SK-N-SH (cell line): Measurements from ENCODE around the gene ZMYND8. TPM values are rescaled to one million over a fixed set of nuclear protein-coding genes. Genes with fewer than 3 reads are reported as not detected.

Experiments
- CTCF ChIA-PET: fragments of 300-600, 350-600 bp; formaldehyde crosslinking; extraction: SDS; loops from one replicate; lab custom pipeline; 2021; lab: Yijun Ruan, JAX
- POLR2A ChIA-PET: fragments of 350-600 bp; sonication (Branson Sonifier 250); formaldehyde crosslinking; extraction: SDS; loops from one replicate; lab custom pipeline; 2020; ENCODE audit warnings: antibody characterized with exemption, inconsistent platforms; lab: Yijun Ruan, JAX
- DNase-seq: peaks from one replicate; pipeline ENCODE4 v3.0.0; 2012
- H2AFZ ChIP-seq: fragments of 200-600 bp; sonication (generic); 2 replicates; pipeline ENCODE4 v1.8.1; 2016; ENCODE audit warnings: antibody characterized with exemption, mild to moderate bottlenecking, low read depth
- H3F3A ChIP-seq: fragments of 200-600 bp; sonication (generic); replicated peaks from 2 replicates; pipeline ENCODE3; 2016; ENCODE audit warnings: antibody characterized with exemption, mild to moderate bottlenecking; ENCODE audit not compliant: insufficient read depth
- H3K27ac ChIP-seq, 2 experiments: fragments of 200-500 bp in 1 of 2; fragments of 200-600 bp in 1 of 2; sonication (Bioruptor generic) in 1 of 2; sonication (generic), shearing (Covaris generic) in 1 of 2; 2 replicates each; pipeline versions ENCODE4 v1.5.1 to v1.6.1; 2014 to 2016; ENCODE audit warnings: low read depth in 2 of 2, inconsistent platforms in 1 of 2, low read length in 1 of 2, mild to moderate bottlenecking in 1 of 2, mixed read lengths in 1 of 2
- H3K27me3 ChIP-seq: fragments of 200-600 bp; sonication (generic), shearing (Covaris generic); 2 replicates; pipeline ENCODE4 v1.6.1; 2016; ENCODE audit warnings: mixed run types; ENCODE audit not compliant: insufficient read depth
- H3K36me3 ChIP-seq, 2 experiments: fragments of 200-500 bp in 1 of 2; fragments of 200-600 bp in 1 of 2; sonication (Bioruptor generic) in 1 of 2; sonication (generic) in 1 of 2; replicated peaks in 1 of 2; 2 replicates each; pipeline versions ENCODE3 to v1.5.1; 2014 to 2016; ENCODE audit warnings: low read length in 1 of 2, mild to moderate bottlenecking in 1 of 2; ENCODE audit not compliant: insufficient read depth in 2 of 2, control insufficient read depth in 1 of 2
- H3K4me1 ChIP-seq, 2 experiments: fragments of 200-500 bp in 1 of 2; fragments of 200-600 bp in 1 of 2; sonication (Bioruptor generic) in 1 of 2; sonication (generic), shearing (Covaris generic) in 1 of 2; 2 replicates each; pipeline versions ENCODE4 v1.5.1 to v1.6.1; 2014 to 2016; ENCODE audit warnings: low read depth in 1 of 2, low read length in 1 of 2, mixed run types in 1 of 2; ENCODE audit not compliant: insufficient read depth in 2 of 2, control insufficient read depth in 1 of 2
- H3K4me2 ChIP-seq: fragments of 200-600 bp; sonication (generic), shearing (Covaris generic); 2 replicates; pipeline ENCODE4 v1.6.1; 2017; ENCODE audit warnings: mixed run types
- H3K4me3 ChIP-seq, 2 experiments: fragments of 200-500 bp in 1 of 2; fragments of 200-600 bp in 1 of 2; sonication (Bioruptor generic) in 1 of 2; sonication (generic), shearing (Covaris generic) in 1 of 2; 2 replicates each; pipeline versions ENCODE4 v1.5.1 to v1.8.1; 2014 to 2016; ENCODE audit warnings: low read depth in 2 of 2, inconsistent platforms in 1 of 2, low read length in 1 of 2, mild to moderate bottlenecking in 1 of 2, mixed read lengths in 1 of 2, moderate library complexity in 1 of 2
- H3K79me2 ChIP-seq: fragments of 200-600 bp; sonication (generic); 2 replicates; pipeline ENCODE4 v1.8.1; 2017; ENCODE audit warnings: mild to moderate bottlenecking; ENCODE audit not compliant: insufficient read depth
- H3K9ac ChIP-seq: fragments of 200-600 bp; sonication (generic); 2 replicates; pipeline ENCODE4 v1.6.1; 2017; ENCODE audit warnings: mixed run types
- H3K9me2 ChIP-seq: fragments of 200-600 bp; sonication (generic); 2 replicates; pipeline ENCODE4 v1.6.1; 2017; ENCODE audit warnings: mixed run types
- H3K9me3 ChIP-seq: fragments of 200-600 bp; sonication (generic); 2 replicates; pipeline ENCODE4 v1.6.1; 2017; ENCODE audit warnings: mixed run types, mild to moderate bottlenecking, moderate library complexity
- H4K20me1 ChIP-seq: fragments of 200-600 bp; sonication (generic); 2 replicates; pipeline ENCODE4 v1.6.1; 2017; ENCODE audit warnings: mild to moderate bottlenecking, mixed run types; ENCODE audit not compliant: insufficient read depth
- FOSL2 ChIP-seq: IDR thresholded peaks from 2 replicates; pipeline ENCODE4 v1.4.0; 2012; ENCODE audit warnings: low read depth, mild to moderate bottlenecking, moderate library complexity, borderline replicate concordance
- FOXJ3 ChIP-seq: sonication (generic); formaldehyde crosslinking; IDR thresholded peaks from 2 replicates; pipeline ENCODE4 v1.5.1; 2020; ENCODE audit warnings: mild to moderate bottlenecking, missing genetic modification reagents
- FOXM1 ChIP-seq: IDR thresholded peaks from 2 replicates; pipeline ENCODE4 v1.4.0; 2012; ENCODE audit warnings: low read depth, mild to moderate bottlenecking
- GABPA ChIP-seq: IDR thresholded peaks from 2 replicates; pipeline ENCODE4 v1.4.0; 2012; ENCODE audit warnings: low read depth, mild to moderate bottlenecking
- JUND ChIP-seq: IDR thresholded peaks from 2 replicates; pipeline ENCODE4 v1.4.0; 2012
- MEF2A ChIP-seq: IDR thresholded peaks from 2 replicates; pipeline ENCODE4 v1.4.0; 2012; ENCODE audit warnings: low read depth, borderline replicate concordance
- NRF1 ChIP-seq: IDR thresholded peaks from 2 replicates; pipeline ENCODE4 v1.6.1; 2012; ENCODE audit warnings: low read depth, mild to moderate bottlenecking, low read length
- POLR2AphosphoS5 ChIP-seq: IDR thresholded peaks from 2 replicates; pipeline ENCODE4 v1.6.1; 2012; ENCODE audit warnings: low read depth, low read length
- RAD21 ChIP-seq: IDR thresholded peaks from 2 replicates; pipeline ENCODE4 v1.6.1; 2012; ENCODE audit warnings: mild to moderate bottlenecking, low read length
- RFX5 ChIP-seq: IDR thresholded peaks from 2 replicates; pipeline ENCODE4 v1.6.1; 2012; ENCODE audit warnings: mild to moderate bottlenecking, improper control_type of control experiment, low read length
- TCF12 ChIP-seq: IDR thresholded peaks from 2 replicates; pipeline ENCODE4 v1.4.0; 2012
- YY1 ChIP-seq: IDR thresholded peaks from 2 replicates; pipeline ENCODE4 v1.4.0; 2012; ENCODE audit warnings: low read depth, mild to moderate bottlenecking
- WGBS: methylation state at CpG from one replicate; pipeline ENCODE4 v1.1.6; 2017; ENCODE audit warnings: low lambda C conversion rate; 5-methylcytosine and 5-hydroxymethylcytosine counted together
- polyA plus RNA-seq, 3 experiments: library from polyadenylated mRNA; depleted of rRNA; stranded (reverse); fragments of >200 nt; gene quantifications; 2 replicates each; pipeline ENCODE4 v1.2.3, GENCODE V29; 2012
- TF ChIP-seq, protein P1 (sequence below): fragments of 200-600 bp; sonication (generic); IDR thresholded peaks from 2 replicates; pipeline ENCODE4 v1.6.1; 2017; ENCODE audit warnings: antibody characterized with exemption, mild to moderate bottlenecking, moderate library complexity
- TF ChIP-seq, protein P2 (sequence below): IDR thresholded peaks from 2 replicates; pipeline ENCODE4 v1.4.0; 2012; ENCODE audit warnings: low read depth

The ZMYND8 gene
- polyA plus RNA-seq, 1 of the 3 experiments (the other 2 are of a cell fraction), result 25.3 TPM

DNA sequence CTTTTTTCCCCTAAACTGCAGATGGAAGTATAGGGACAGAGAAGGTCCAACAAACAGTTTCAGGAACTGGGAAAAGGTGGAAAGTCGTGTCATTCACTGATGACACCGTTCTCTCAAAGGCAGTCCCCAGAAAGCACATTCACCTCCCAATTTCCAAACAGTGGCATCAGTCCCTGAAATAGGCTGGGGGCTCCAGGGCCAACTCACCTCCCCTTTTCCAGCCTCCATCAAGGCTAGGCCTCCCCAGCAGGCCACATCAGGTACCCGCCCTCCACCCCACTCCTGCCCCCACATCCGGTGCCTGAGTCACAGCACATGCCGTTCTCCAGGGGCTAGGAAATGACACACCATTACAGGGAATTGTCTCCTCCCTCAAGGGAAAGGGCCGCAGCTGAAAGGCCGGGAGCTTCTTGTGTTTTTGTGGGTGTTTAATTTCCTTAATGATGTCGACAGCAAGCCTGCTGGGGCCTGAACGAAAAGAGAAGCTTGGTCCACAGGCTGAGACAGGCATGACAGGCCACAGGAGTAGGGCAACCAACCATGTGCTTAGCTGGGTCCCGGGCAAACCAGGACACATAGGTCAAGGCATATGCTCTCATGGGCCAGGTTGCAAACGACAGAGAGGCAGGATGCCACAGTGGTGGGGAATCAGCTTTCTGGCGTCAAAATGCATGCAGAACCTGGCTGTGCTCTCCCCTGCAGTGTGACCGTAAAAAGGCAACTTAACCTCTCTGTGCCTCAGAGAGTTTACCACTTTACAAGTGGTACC is 39.2 kb downstream of the ZMYND8 start (continued):
- TF ChIP-seq, protein P1, sequence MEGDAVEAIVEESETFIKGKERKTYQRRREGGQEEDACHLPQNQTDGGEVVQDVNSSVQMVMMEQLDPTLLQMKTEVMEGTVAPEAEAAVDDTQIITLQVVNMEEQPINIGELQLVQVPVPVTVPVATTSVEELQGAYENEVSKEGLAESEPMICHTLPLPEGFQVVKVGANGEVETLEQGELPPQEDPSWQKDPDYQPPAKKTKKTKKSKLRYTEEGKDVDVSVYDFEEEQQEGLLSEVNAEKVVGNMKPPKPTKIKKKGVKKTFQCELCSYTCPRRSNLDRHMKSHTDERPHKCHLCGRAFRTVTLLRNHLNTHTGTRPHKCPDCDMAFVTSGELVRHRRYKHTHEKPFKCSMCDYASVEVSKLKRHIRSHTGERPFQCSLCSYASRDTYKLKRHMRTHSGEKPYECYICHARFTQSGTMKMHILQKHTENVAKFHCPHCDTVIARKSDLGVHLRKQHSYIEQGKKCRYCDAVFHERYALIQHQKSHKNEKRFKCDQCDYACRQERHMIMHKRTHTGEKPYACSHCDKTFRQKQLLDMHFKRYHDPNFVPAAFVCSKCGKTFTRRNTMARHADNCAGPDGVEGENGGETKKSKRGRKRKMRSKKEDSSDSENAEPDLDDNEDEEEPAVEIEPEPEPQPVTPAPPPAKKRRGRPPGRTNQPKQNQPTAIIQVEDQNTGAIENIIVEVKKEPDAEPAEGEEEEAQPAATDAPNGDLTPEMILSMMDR, result no peak
- TF ChIP-seq RAD21 (no peak), FOXJ3 (CRISPR knock-in tag) (no peak), RFX5 (no peak), YY1 (no peak), FOXM1 (peak; percentile 45; the same call in 1 of the 2 replicates), FOSL2 (peak; percentile 93), GABPA (peak; percentile 38; the same call in 1 of the 2 replicates), NRF1 (no peak), MEF2A (no peak), TCF12 (peak; percentile 81), JUND (peak; percentile 88)
- TF ChIP-seq, protein P2, sequence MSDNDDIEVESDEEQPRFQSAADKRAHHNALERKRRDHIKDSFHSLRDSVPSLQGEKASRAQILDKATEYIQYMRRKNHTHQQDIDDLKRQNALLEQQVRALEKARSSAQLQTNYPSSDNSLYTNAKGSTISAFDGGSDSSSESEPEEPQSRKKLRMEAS, result peak; percentile 90

DNA sequence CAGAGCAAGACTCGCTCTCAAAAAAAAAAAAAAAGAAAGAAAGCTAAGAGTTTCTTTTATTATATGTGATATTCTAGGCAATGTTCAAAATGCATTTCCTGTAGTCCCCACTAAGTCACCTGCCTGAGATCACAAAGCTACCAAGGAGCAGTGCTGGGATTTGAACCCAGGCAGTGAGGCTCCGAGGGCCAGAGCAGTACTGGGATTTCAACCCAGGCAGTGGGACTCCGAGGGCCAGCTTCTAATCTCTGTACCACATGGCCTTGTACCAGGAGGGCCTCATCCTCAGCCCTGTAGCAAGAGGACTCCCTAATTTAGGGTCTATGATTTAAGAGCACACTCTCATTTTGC is 39.7 kb downstream of the ZMYND8 start:
- no peak overlapping the region for H2AFZ ChIP-seq
- H3K9ac ChIP-seq, result peak overlapping the region; percentile 71
- no peak for DNase-seq
- H3K4me2 ChIP-seq, result peak overlapping the region; percentile 32; the same call in 1 of the 2 replicates
- peaks cover 29 to 57% of the 10 kb centered on the region in 2 experiments for H3K4me1 ChIP-seq
- WGBS, result 90% methylated on average over 3 of the region's 3 CpGs
- no peaks in the 10 kb centered on the region for H3K27me3 ChIP-seq
- ChIA-PET CTCF (interaction anchor here (1.0 to 1.5 kb wide), 4 partner anchors 8 to 120 kb away, joined by 3 to 8 read pairs (median 4); no protein-coding TSS in a partner anchor), POLR2A (interaction anchor here (1.0 kb wide), 1 partner anchor 11 kb away, joined by 3 read pairs; no protein-coding TSS in a partner anchor)
- peaks cover 53% of the 10 kb centered on the region for H3F3A ChIP-seq
- TF ChIP-seq POLR2AphosphoS5, result no peak
- no peak for TF ChIP-seq FOXM1
- peaks cover 96% of the 10 kb centered on the region for H3K79me2 ChIP-seq
- H3K9me3 ChIP-seq, result no peaks in the 10 kb centered on the region
- H4K20me1 ChIP-seq, result no peaks in the 10 kb centered on the region
- no peak overlapping the region for H3K4me3 ChIP-seq
- no peaks in the 10 kb centered on the region for H3K9me2 ChIP-seq
- H3K36me3 ChIP-seq, result peaks cover 0 to 7% of the 10 kb centered on the region in 2 experiments
- H3K27ac ChIP-seq, result peak overlapping the region; percentile 88 to 98; a peak in 3 of 4 replicates
